NCI-H2107 (cell line): ENCODE data around the gene DSCAM.

Experiments used
- DNase-seq: peaks from one replicate; lab custom pipeline; 2025; lab: John Stamatoyannopoulos, UW

DSCAM gene

GRCh38 chr21:40130476-40130875 lies 716.5 kb downstream of the DSCAM start:
- DNase-seq: no peak

GRCh38 chr21:40129809-40130208 lies 717.1 kb downstream of the DSCAM start:
- DNase-seq: no peak

GRCh38 chr21:40128891-40129290 lies 718.1 kb downstream of the DSCAM start:
- no peak for DNase-seq

- no peak for DNase-seq
Measured at GRCh38 chr21:40120940-40121575, 725.9 kb downstream of the DSCAM start.

GRCh38 chr21:40118527-40118926 lies 728.4 kb downstream of the DSCAM start:
- peak; percentile 41 for DNase-seq

- no peak for DNase-seq
Measured at GRCh38 chr21:40117236-40117635, 729.7 kb downstream of the DSCAM start.

GRCh38 chr21:40115775-40116174 lies 731.2 kb downstream of the DSCAM start:
- no peak for DNase-seq

- DNase-seq: no peak
Measured at GRCh38 chr21:40102682-40103081, 744.3 kb downstream of the DSCAM start.

- no peak for DNase-seq
Measured at GRCh38 chr21:40099809-40100208, 747.1 kb downstream of the DSCAM start.

GRCh38 chr21:40095477-40095876 lies 751.5 kb downstream of the DSCAM start:
- DNase-seq: no peak

GRCh38 chr21:40080385-40080784 lies 766.6 kb downstream of the DSCAM start:
- no peak for DNase-seq

GRCh38 chr21:40074710-40075109 lies 772.2 kb downstream of the DSCAM start:
- no peak for DNase-seq

GRCh38 chr21:40074198-40074597 lies 772.8 kb downstream of the DSCAM start:
- DNase-seq: no peak

GRCh38 chr21:40073642-40074041 lies 773.3 kb downstream of the DSCAM start:
- no peak for DNase-seq

GRCh38 chr21:40070871-40071270 lies 776.1 kb downstream of the DSCAM start:
- DNase-seq: no peak

GRCh38 chr21:40067751-40068150 lies 779.2 kb downstream of the DSCAM start:
- no peak for DNase-seq

- no peak for DNase-seq
Measured at GRCh38 chr21:40066221-40066620, 780.7 kb downstream of the DSCAM start.

- no peak for DNase-seq
Measured at GRCh38 chr21:40060083-40060677, 786.8 kb downstream of the DSCAM start.

- no peak for DNase-seq
Measured at GRCh38 chr21:40057331-40057730, 789.6 kb downstream of the DSCAM start.

GRCh38 chr21:40056031-40056430 lies 790.9 kb downstream of the DSCAM start:
- no peak for DNase-seq

- peak; percentile 98 for DNase-seq
Measured at GRCh38 chr21:40054403-40054802, 792.6 kb downstream of the DSCAM start.

- DNase-seq: no peak
Measured at GRCh38 chr21:40053007-40053406, 794.0 kb downstream of the DSCAM start.

- DNase-seq: no peak
Measured at GRCh38 chr21:40052276-40052675, 794.7 kb downstream of the DSCAM start.

- DNase-seq: no peak
Measured at GRCh38 chr21:40051801-40052200, 795.2 kb downstream of the DSCAM start.
